ENCODE measurements around the gene SMAD3. TPM values are rescaled to one million over a fixed set of nuclear protein-coding genes. Genes with fewer than 3 reads are reported as not detected.

SMAD3 gene
- total RNA-seq, 1 donor from 2014 or later: 53.5 TPM

GRCh38 chr15:67207555-67208207, 142.3 kb downstream of the SMAD3 start:
- Histone ChIP-seq H3K4me1 (no peaks in the 10 kb centered on the region), H3K9me3 (no peaks in the 10 kb centered on the region), H3K36me3 (peaks cover 0 to 38% of the 10 kb centered on the region in 2 donors), H3K4me3 (no peak overlapping the region), H3K27me3 (no peaks in the 10 kb centered on the region), H3K27ac (no peak overlapping the region)
- intact Hi-C loops (cut with DNase I): no loop called here
- DNase-seq (ENCODE audit: extremely low spot score in 2 of 2): no peak
- TF ChIP-seq POLR2AphosphoS5 (IDR thresholded peaks at IDR 0.05; ENCODE audit: insufficient read depth in 1 of 2, low read depth in 1 of 2) (no peak), POLR2A (IDR thresholded peaks at IDR 0.05) (no peak), CTCF (IDR thresholded peaks at IDR 0.05) (no peak)

GRCh38 chr15:67208396-67208795, 143.0 kb downstream of the SMAD3 start:
- Histone ChIP-seq H3K4me3 (no peak overlapping the region), H3K27me3 (no peaks in the 10 kb centered on the region), H3K4me1 (no peaks in the 10 kb centered on the region), H3K27ac (no peak overlapping the region), H3K9me3 (no peaks in the 10 kb centered on the region), H3K36me3 (peaks cover 0 to 32% of the 10 kb centered on the region in 2 donors)
- intact Hi-C loops (cut with DNase I): no loop called here
- TF ChIP-seq POLR2AphosphoS5 (IDR thresholded peaks at IDR 0.05; ENCODE audit: insufficient read depth in 1 of 2, low read depth in 1 of 2): no peak
- TF ChIP-seq CTCF (IDR thresholded peaks at IDR 0.05): no peak
- TF ChIP-seq POLR2A (IDR thresholded peaks at IDR 0.05): no peak
- no peak for DNase-seq (ENCODE audit: extremely low spot score in 2 of 2)

GRCh38 chr15:67210555-67211168, 145.3 kb downstream of the SMAD3 start:
- Histone ChIP-seq H3K9me3 (no peaks in the 10 kb centered on the region), H3K4me1 (no peaks in the 10 kb centered on the region), H3K4me3 (no peak overlapping the region), H3K27ac (no peak overlapping the region), H3K27me3 (no peaks in the 10 kb centered on the region), H3K36me3 (peaks cover 0 to 24% of the 10 kb centered on the region in 2 donors)
- no peak for DNase-seq (ENCODE audit: extremely low spot score in 2 of 2)
- intact Hi-C loops (cut with DNase I): no loop called here
- no peak for TF ChIP-seq POLR2A (IDR thresholded peaks at IDR 0.05)
- TF ChIP-seq POLR2AphosphoS5 (IDR thresholded peaks at IDR 0.05; ENCODE audit: insufficient read depth in 1 of 2, low read depth in 1 of 2): no peak
- no peak for TF ChIP-seq CTCF (IDR thresholded peaks at IDR 0.05)

GRCh38 chr15:67212684-67213367, 147.4 kb downstream of the SMAD3 start:
- Histone ChIP-seq H3K4me3 (no peak overlapping the region), H3K27me3 (no peaks in the 10 kb centered on the region), H3K4me1 (no peaks in the 10 kb centered on the region), H3K9me3 (no peaks in the 10 kb centered on the region), H3K27ac (no peak overlapping the region), H3K36me3 (peaks cover 0 to 13% of the 10 kb centered on the region in 2 donors)
- DNase-seq (ENCODE audit: extremely low spot score in 2 of 2): no peak
- TF ChIP-seq CTCF (IDR thresholded peaks at IDR 0.05): no peak
- no peak for TF ChIP-seq POLR2A (IDR thresholded peaks at IDR 0.05)
- no peak for TF ChIP-seq POLR2AphosphoS5 (IDR thresholded peaks at IDR 0.05; ENCODE audit: insufficient read depth in 1 of 2, low read depth in 1 of 2)
- intact Hi-C loops (cut with DNase I): no loop called here

GRCh38 chr15:67215102-67215501, 149.7 kb downstream of the SMAD3 start:
- intact Hi-C loops (cut with DNase I): no loop called here
- no peak for TF ChIP-seq POLR2AphosphoS5 (IDR thresholded peaks at IDR 0.05; ENCODE audit: insufficient read depth in 1 of 2, low read depth in 1 of 2)
- TF ChIP-seq CTCF (IDR thresholded peaks at IDR 0.05): no peak
- no peak for TF ChIP-seq POLR2A (IDR thresholded peaks at IDR 0.05)

More at GRCh38 chr15:67215102-67215501, 149.7 kb downstream of the SMAD3 start:
- H3K27ac ChIP-seq: no peak overlapping the region
- no peak for DNase-seq (ENCODE audit: extremely low spot score in 2 of 2)
- H3K4me3 ChIP-seq: no peak overlapping the region
- H3K36me3 ChIP-seq: no peaks in the 10 kb centered on the region
- H3K4me1 ChIP-seq: no peaks in the 10 kb centered on the region
- H3K9me3 ChIP-seq: no peaks in the 10 kb centered on the region
- no peaks in the 10 kb centered on the region for H3K27me3 ChIP-seq
